Liver (tissue), 9 donors: ENCODE measurements around the gene SCGB2B2. TPM values are rescaled to one million over a fixed set of nuclear protein-coding genes. Genes with fewer than 3 reads are reported as not detected.

Source experiments
- DNase-seq: peaks from one replicate; pipeline ENCODE4 v3.0.0-alpha.2; 2017; ENCODE audit warnings: low spot score
- H3K27ac ChIP-seq, 2 donors: one replicate each; pipeline ENCODE4 v1.7.0; 2013; ENCODE audit warnings: inconsistent platforms in 2 of 2, low read length in 2 of 2, control low read depth in 1 of 2, low read depth in 1 of 2, mild to moderate bottlenecking in 1 of 2
- H3K27me3 ChIP-seq, 4 donors: one replicate each; pipeline versions ENCODE4 v1.6.1 to v1.7.0; 2013; ENCODE audit warnings: low read length in 3 of 4, inconsistent platforms in 1 of 4, mild to moderate bottlenecking in 1 of 4, moderate library complexity in 1 of 4; ENCODE audit not compliant: control insufficient read depth in 4 of 4, insufficient read depth in 4 of 4
- H3K36me3 ChIP-seq, 4 donors: one replicate each; pipeline versions ENCODE4 v1.6.1 to v1.7.0; 2013; ENCODE audit warnings: low read length in 3 of 4, mild to moderate bottlenecking in 3 of 4, low read depth in 1 of 4, moderate library complexity in 1 of 4; ENCODE audit not compliant: control insufficient read depth in 4 of 4, insufficient read depth in 3 of 4
- H3K4me1 ChIP-seq, 4 donors: one replicate each; pipeline versions ENCODE4 v1.6.1 to v1.7.0; 2013; ENCODE audit warnings: low read length in 3 of 4, mild to moderate bottlenecking in 3 of 4, moderate library complexity in 1 of 4; ENCODE audit not compliant: control insufficient read depth in 4 of 4, insufficient read depth in 4 of 4
- H3K4me3 ChIP-seq, 3 donors: one replicate each; pipeline versions ENCODE4 v1.6.1 to v1.7.0; 2013; ENCODE audit warnings: low read length in 3 of 3, control low read depth in 1 of 3, low read depth in 1 of 3, mild to moderate bottlenecking in 1 of 3
- H3K9ac ChIP-seq, 2 donors: one replicate each; pipeline ENCODE4 v1.7.0; 2013; ENCODE audit warnings: low read length in 2 of 2, mild to moderate bottlenecking in 2 of 2, moderate library complexity in 2 of 2, control low read depth in 1 of 2, low read depth in 1 of 2
- H3K9me3 ChIP-seq, 4 donors: one replicate each; pipeline versions ENCODE4 v1.6.1 to v1.7.0; 2013; ENCODE audit warnings: low read length in 3 of 4; ENCODE audit not compliant: control insufficient read depth in 4 of 4
- CTCF ChIP-seq: fragments of 150-350 bp; IDR thresholded peaks from 2 replicates; pipeline ENCODE4 v1.5.1; 2017; ENCODE audit warnings: improper control_type of control experiment, low read depth, low read length; ENCODE audit not compliant: missing input control
- EGR1 ChIP-seq, 2 donors: IDR thresholded peaks; 2 replicates each; pipeline ENCODE4 v1.6.1; 2016 to 2018; ENCODE audit warnings: antibody characterized with exemption in 2 of 2, low read depth in 2 of 2
- FOXA2 ChIP-seq: IDR thresholded peaks from 2 replicates; pipeline ENCODE4 v1.6.1; 2016; ENCODE audit warnings: antibody characterized with exemption
- GABPA ChIP-seq, 2 donors: IDR thresholded peaks in 1 of 2; conservative IDR thresholded peaks in 1 of 2; 2 replicates each; pipeline ENCODE4 v1.6.1; 2016; ENCODE audit warnings: antibody characterized with exemption in 2 of 2, mild to moderate bottlenecking in 1 of 2, moderate library complexity in 1 of 2
- HNF4A ChIP-seq, 2 donors: conservative IDR thresholded peaks; 2 replicates each; pipeline ENCODE4 v1.6.1; 2016; ENCODE audit warnings: antibody characterized with exemption in 2 of 2, mild to moderate bottlenecking in 2 of 2
- JUND ChIP-seq, 2 donors: IDR thresholded peaks; 2 replicates each; pipeline ENCODE4 v1.6.1; 2016; ENCODE audit warnings: antibody characterized with exemption in 2 of 2
- NR2F2 ChIP-seq: IDR thresholded peaks from 2 replicates; pipeline ENCODE4 v1.6.1; 2016; ENCODE audit warnings: antibody characterized with exemption
- RAD21 ChIP-seq, 2 donors: IDR thresholded peaks; 2 replicates each; pipeline ENCODE4 v1.6.1; 2016; ENCODE audit warnings: antibody characterized with exemption in 2 of 2, mild to moderate bottlenecking in 2 of 2
- REST ChIP-seq: IDR thresholded peaks from 2 replicates; pipeline ENCODE4 v1.6.1; 2016; ENCODE audit warnings: antibody characterized with exemption, mild to moderate bottlenecking
- SP1 ChIP-seq: IDR thresholded peaks from 2 replicates; pipeline ENCODE4 v1.6.1; 2018; ENCODE audit warnings: antibody characterized with exemption, mild to moderate bottlenecking
- TAF1 ChIP-seq: conservative IDR thresholded peaks from 2 replicates; pipeline ENCODE4 v1.6.1; 2016; ENCODE audit warnings: antibody characterized with exemption, mild to moderate bottlenecking
- YY1 ChIP-seq: IDR thresholded peaks from 2 replicates; pipeline ENCODE4 v1.6.1; 2016; ENCODE audit warnings: antibody characterized with exemption, mild to moderate bottlenecking
- WGBS: extraction: QIAGEN DNeasy Blood & Tissue Kit; methylation state at CpG from one replicate; pipeline ENCODE4 v1.1.7; 2013; 5-methylcytosine and 5-hydroxymethylcytosine counted together
- polyA plus RNA-seq, 2 donors: library from polyadenylated mRNA; stranded (reverse) in 1 of 2; unstranded in 1 of 2; fragments of 200-250 nt in 1 of 2; fragments of >200 nt in 1 of 2; fragmentation: Nextera tagmentation in 1 of 2; extraction: Ambion mirVana in 1 of 2; gene quantifications; one replicate each; pipeline versions ENCODE4 v1.2.1 to v1.2.3, GENCODE V29; 2013 to 2015
- total RNA-seq, 2 donors: library from RNA; depleted of rRNA; stranded (reverse); fragments of >200 nt; gene quantifications; one replicate each; pipeline ENCODE4 v1.2.3, GENCODE V29; 2014
- TF ChIP-seq, protein P1 (sequence below): IDR thresholded peaks from 2 replicates; pipeline ENCODE4 v1.6.1; 2016; ENCODE audit warnings: antibody characterized with exemption
- TF ChIP-seq, protein P2 (sequence below): IDR thresholded peaks from 2 replicates; pipeline ENCODE4 v1.6.1; 2016; ENCODE audit warnings: antibody characterized with exemption
- donor health status: healthy.
- donor health status: healthy.
- donor health status: healthy.
- donor health status: healthy.
- donor health status: healthy.

SCGB2B2 gene
- total and polyA plus RNA-seq, 4 donors, result 0.09 to 0.50 (median 0.25) TPM; not detected in 1

DNA sequence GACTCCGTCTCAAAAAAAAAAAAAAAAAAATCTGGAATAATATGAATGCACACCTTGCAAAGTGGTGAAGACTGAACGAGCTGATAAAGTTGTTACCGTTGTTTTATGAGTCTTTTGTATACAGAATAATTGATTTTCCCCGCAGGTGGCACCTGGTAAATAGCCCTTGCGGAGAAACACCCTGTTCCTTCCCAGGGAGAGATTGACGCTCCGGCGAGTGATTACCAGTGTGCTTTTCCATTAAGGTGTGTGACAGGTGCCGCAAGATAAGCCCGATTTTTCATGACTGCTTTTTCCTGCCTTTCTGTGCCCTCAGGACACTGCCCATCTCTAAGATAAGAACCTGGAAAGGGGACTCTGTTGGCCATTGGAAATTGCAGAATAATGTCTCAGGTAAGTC is 1.5 kb upstream of the SCGB2B2 start:
- DNase-seq, result no peak
- Histone ChIP-seq H3K4me3 (peak overlapping the region; percentile 85 to 96 (median 88)), H3K9me3 (peaks cover 7 to 29% (median 13%) of the 10 kb centered on the region in 4 donors), H3K9ac (no peak overlapping the region), H3K36me3 (peaks cover 5 to 46% (median 43%) of the 10 kb centered on the region in 4 donors), H3K4me1 (peaks cover 0 to 32% (median 20%) of the 10 kb centered on the region in 4 donors), H3K27me3 (no peaks in the 10 kb centered on the region), H3K27ac (peak overlapping the region in 1 of 2 donors; percentile 92)
- 44% methylated on average over 10 of the region's 10 CpGs for WGBS
- TF ChIP-seq JUND (IDR thresholded peaks at IDR 0.05) (no peak), REST (no peak)

DNA sequence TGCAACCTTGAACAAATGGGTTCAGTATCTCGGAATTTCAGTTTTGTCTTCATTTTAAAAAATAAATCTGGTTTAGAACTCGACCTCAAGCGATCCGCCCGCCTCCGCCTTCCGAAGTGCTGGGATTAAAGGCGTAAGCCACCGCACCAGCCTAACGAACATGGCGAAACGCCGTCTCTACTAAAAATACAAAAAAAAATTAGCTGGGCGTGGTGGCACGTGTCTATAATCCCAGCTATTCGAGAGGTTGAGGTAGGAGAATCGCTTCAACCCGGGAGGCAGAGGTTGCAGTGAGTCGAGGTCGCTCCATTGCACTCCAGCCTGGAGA is 1.1 kb upstream of the SCGB2B2 start:
- TF ChIP-seq, protein P1, sequence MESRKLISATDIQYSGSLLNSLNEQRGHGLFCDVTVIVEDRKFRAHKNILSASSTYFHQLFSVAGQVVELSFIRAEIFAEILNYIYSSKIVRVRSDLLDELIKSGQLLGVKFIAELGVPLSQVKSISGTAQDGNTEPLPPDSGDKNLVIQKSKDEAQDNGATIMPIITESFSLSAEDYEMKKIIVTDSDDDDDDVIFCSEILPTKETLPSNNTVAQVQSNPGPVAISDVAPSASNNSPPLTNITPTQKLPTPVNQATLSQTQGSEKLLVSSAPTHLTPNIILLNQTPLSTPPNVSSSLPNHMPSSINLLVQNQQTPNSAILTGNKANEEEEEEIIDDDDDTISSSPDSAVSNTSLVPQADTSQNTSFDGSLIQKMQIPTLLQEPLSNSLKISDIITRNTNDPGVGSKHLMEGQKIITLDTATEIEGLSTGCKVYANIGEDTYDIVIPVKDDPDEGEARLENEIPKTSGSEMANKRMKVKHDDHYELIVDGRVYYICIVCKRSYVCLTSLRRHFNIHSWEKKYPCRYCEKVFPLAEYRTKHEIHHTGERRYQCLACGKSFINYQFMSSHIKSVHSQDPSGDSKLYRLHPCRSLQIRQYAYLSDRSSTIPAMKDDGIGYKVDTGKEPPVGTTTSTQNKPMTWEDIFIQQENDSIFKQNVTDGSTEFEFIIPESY, result no peak
- TF ChIP-seq, protein P2, sequence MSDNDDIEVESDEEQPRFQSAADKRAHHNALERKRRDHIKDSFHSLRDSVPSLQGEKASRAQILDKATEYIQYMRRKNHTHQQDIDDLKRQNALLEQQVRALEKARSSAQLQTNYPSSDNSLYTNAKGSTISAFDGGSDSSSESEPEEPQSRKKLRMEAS, result no peak
- TF ChIP-seq SP1 (no peak), EGR1 (IDR thresholded peaks at IDR 0.05; ENCODE audit: low read depth in 2 of 2) (no peak), TAF1 (no peak), HNF4A (conservative IDR thresholded peaks at IDR 0.05) (no peak), REST (no peak), FOXA2 (no peak), CTCF (no peak), JUND (IDR thresholded peaks at IDR 0.05) (no peak), GABPA (IDR thresholded peaks at IDR 0.05 in 1 of 2, conservative IDR thresholded peaks at IDR 0.05 in 1 of 2) (no peak), NR2F2 (no peak), RAD21 (IDR thresholded peaks at IDR 0.05) (no peak), YY1 (no peak)
- 3% methylated on average over 20 of the region's 20 CpGs for WGBS
- no peak for DNase-seq
- peaks cover 0 to 32% (median 20%) of the 10 kb centered on the region in 4 donors for H3K4me1 ChIP-seq
- H3K9me3 ChIP-seq, result peaks cover 7 to 26% (median 13%) of the 10 kb centered on the region in 4 donors
- H3K27me3 ChIP-seq, result no peaks in the 10 kb centered on the region
- peak overlapping the region; percentile 85 to 96 (median 88) for H3K4me3 ChIP-seq
- peak overlapping the region; percentile 59 to 63 for H3K9ac ChIP-seq
- peak overlapping the region; percentile 92 to 93 for H3K27ac ChIP-seq
- peaks cover 5 to 43% (median 39%) of the 10 kb centered on the region in 4 donors for H3K36me3 ChIP-seq
